HepG2 (cell line): ENCODE results near the gene WEE1. TPM values are rescaled to one million over a fixed set of nuclear protein-coding genes. Genes with fewer than 3 reads are reported as not detected.

Experiments
- DNMT3B ChIP-seq: conservative IDR thresholded peaks from 2 replicates; pipeline ENCODE4 v1.6.1; 2016; ENCODE audit warnings: missing biosample characterization, control low read depth
- ETS1 ChIP-seq: sonication (generic); formaldehyde crosslinking; IDR thresholded peaks from 2 replicates; pipeline ENCODE4 v1.4.0; 2020; ENCODE audit warnings: missing genetic modification reagents
- HDAC6 ChIP-seq: fragments of 200-600 bp; sonication (generic); IDR thresholded peaks from 2 replicates; pipeline ENCODE4 v1.7.0; 2017; ENCODE audit warnings: mild to moderate bottlenecking, antibody characterized with exemption, low read length, low read depth
- HNRNPL ChIP-seq: fragments of 200-400 bp; formaldehyde crosslinking; IDR thresholded peaks from 2 replicates; pipeline ENCODE4 v1.6.1; 2017; ENCODE audit warnings: mild to moderate bottlenecking, low read depth, low read length
- HOXA9 ChIP-seq: sonication (generic); formaldehyde crosslinking; IDR thresholded peaks from 2 replicates; pipeline ENCODE4 v1.8.1; 2022; ENCODE audit warnings: missing genetic modification reagents, mild to moderate bottlenecking, moderate library complexity, borderline replicate concordance
- KDM6A ChIP-seq: IDR thresholded peaks from 2 replicates; pipeline ENCODE4 v1.6.1; 2016; ENCODE audit warnings: low read depth
- KLF12 ChIP-seq: sonication (generic); formaldehyde crosslinking; IDR thresholded peaks from 2 replicates; pipeline ENCODE4 v1.4.0; 2020; ENCODE audit warnings: missing genetic modification reagents, borderline replicate concordance
- MED1 ChIP-seq: sonication (generic); formaldehyde crosslinking; IDR thresholded peaks from 2 replicates; pipeline ENCODE4 v1.4.0; 2020; ENCODE audit warnings: missing genetic modification reagents
- NCOA5 ChIP-seq: sonication (generic); formaldehyde crosslinking; IDR thresholded peaks from 2 replicates; pipeline ENCODE4 v1.4.0; 2020; ENCODE audit warnings: missing genetic modification reagents
- POLR2A ChIP-seq, 2 experiments: IDR thresholded peaks; 2 replicates each; pipeline ENCODE4 v1.6.1; 2011; ENCODE audit warnings: low read depth in 2 of 2, low read length in 2 of 2, mild to moderate bottlenecking in 1 of 2, moderate library complexity in 1 of 2; ENCODE audit not compliant: insufficient read depth in 1 of 2
- RBM39 ChIP-seq: fragments of 200-400 bp; formaldehyde crosslinking; IDR thresholded peaks from one replicate; pipeline ENCODE4 v1.6.1; 2018; ENCODE audit warnings: antibody characterized with exemption, mild to moderate bottlenecking, low read depth, low read length; ENCODE audit not compliant: poor library complexity, severe bottlenecking
- RFX1 ChIP-seq: fragments of 450-650 bp; IDR thresholded peaks from 2 replicates; pipeline ENCODE4 v1.6.1; 2017
- RXRB ChIP-seq: IDR thresholded peaks from 2 replicates; pipeline ENCODE4 v1.6.1; 2016; ENCODE audit warnings: borderline replicate concordance, missing genetic modification reagents, missing compliant biosample characterization
- SOX13 ChIP-seq, 3 experiments: fragments of 450-650 bp in 1 of 3; sonication (generic) in 1 of 3; formaldehyde crosslinking in 1 of 3; IDR thresholded peaks in 2 of 3; conservative IDR thresholded peaks in 1 of 3; 2 replicates each; pipeline versions ENCODE4 v1.5.0 to v1.6.1; 2016 to 2020; ENCODE audit warnings: antibody characterized with exemption in 1 of 3, mild to moderate bottlenecking in 1 of 3, missing compliant biosample characterization in 1 of 3, missing genetic modification reagents in 1 of 3, moderate library complexity in 1 of 3
- STAT5B ChIP-seq: sonication (generic); formaldehyde crosslinking; IDR thresholded peaks from 2 replicates; pipeline ENCODE4 v1.4.0; 2020; ENCODE audit warnings: missing genetic modification reagents
- TEAD3 ChIP-seq: optimal IDR thresholded peaks from 2 replicates; pipeline ENCODE3; 2016; ENCODE audit warnings: borderline replicate concordance
- THAP9 ChIP-seq: sonication (generic); formaldehyde crosslinking; IDR thresholded peaks from 2 replicates; pipeline ENCODE4; 2020; ENCODE audit warnings: missing genetic modification reagents, mild to moderate bottlenecking, borderline replicate concordance
- ZBTB7B ChIP-seq: sonication (generic); formaldehyde crosslinking; IDR thresholded peaks from 2 replicates; pipeline ENCODE4 v1.4.0; 2020; ENCODE audit warnings: missing genetic modification reagents
- ZMAT5 ChIP-seq: sonication (generic); formaldehyde crosslinking; IDR thresholded peaks from 2 replicates; pipeline ENCODE4 v1.5.0; 2020; ENCODE audit warnings: mild to moderate bottlenecking, low read depth, missing genetic modification reagents, borderline replicate concordance
- ZMYM4 ChIP-seq: sonication (generic); formaldehyde crosslinking; IDR thresholded peaks from 2 replicates; pipeline ENCODE4 v1.8.1; 2023; ENCODE audit warnings: mild to moderate bottlenecking, missing genetic modification reagents
- ZNF143 ChIP-seq: sonication (generic); formaldehyde crosslinking; IDR thresholded peaks from 2 replicates; pipeline ENCODE4 v1.4.0; 2020; ENCODE audit warnings: missing genetic modification reagents
- ZNF263 ChIP-seq: sonication (generic); formaldehyde crosslinking; IDR thresholded peaks from 2 replicates; pipeline ENCODE4 v1.4.0; 2020; ENCODE audit warnings: missing genetic modification reagents
- ZNF331 ChIP-seq: sonication (generic); formaldehyde crosslinking; IDR thresholded peaks from 2 replicates; pipeline ENCODE4 v1.4.0; 2020; ENCODE audit warnings: missing genetic modification reagents
- ZNF44 ChIP-seq: sonication (generic); formaldehyde crosslinking; IDR thresholded peaks from 2 replicates; pipeline ENCODE4 v1.5.1; 2020; ENCODE audit warnings: mild to moderate bottlenecking, missing genetic modification reagents
- ZNF547 ChIP-seq: sonication (generic); formaldehyde crosslinking; IDR thresholded peaks from 2 replicates; pipeline ENCODE4 v1.5.1; 2020; ENCODE audit warnings: mild to moderate bottlenecking, missing genetic modification reagents
- ZNF616 ChIP-seq: sonication (generic); formaldehyde crosslinking; IDR thresholded peaks from 2 replicates; pipeline ENCODE4 v1.5.0; 2020; ENCODE audit warnings: low read depth, mild to moderate bottlenecking, missing genetic modification reagents
- ZNF768 ChIP-seq: sonication (generic); formaldehyde crosslinking; IDR thresholded peaks from 2 replicates; pipeline ENCODE4 v1.4.0; 2020; ENCODE audit warnings: missing genetic modification reagents
- ZSCAN9 ChIP-seq: IDR thresholded peaks from 2 replicates; pipeline ENCODE4 v1.6.1; 2016; ENCODE audit warnings: borderline replicate concordance
- polyA plus RNA-seq, 8 experiments: library from polyadenylated mRNA; depleted of rRNA in 3 of 8; stranded (reverse) in 7 of 8; unstranded in 1 of 8; fragments of >200 nt; fragmentation: Illumina TruSeq in 4 of 8; extraction: Trizol in 4 of 8; gene quantifications; 2 replicates each; pipeline versions ENCODE4 v1.2.1 to v1.2.3, GENCODE V29; 2011 to 2016; ENCODE audit warnings: low read depth in 4 of 8, missing spikeins in 1 of 8, mixed read lengths in 1 of 8; ENCODE audit not compliant: insufficient read depth in 1 of 8
- total RNA-seq, 5 experiments: library from RNA; depleted of rRNA; stranded (reverse); fragments of >200 nt; fragmentation: Illumina TruSeq; extraction: Trizol; gene quantifications; 2 replicates each; pipeline ENCODE4 v1.2.3, GENCODE V29; 2016; ENCODE audit warnings: low read depth in 1 of 5

Gene WEE1
- total and polyA plus RNA-seq, 2 of the 13 experiments (the other 11 are each of a cell fraction or from before 2014, with no cell fraction given) = 31.4 to 63.7 TPM

GRCh38 chr11:9613118-9613829, 39.8 kb downstream of the WEE1 start (continued):
- TF ChIP-seq RBM39 (peak; percentile 14), ZNF547 (CRISPR knock-in tag) (0 out of 2 replicates have a peak, but pooled peaks have one; percentile 46), MED1 (CRISPR knock-in tag) (peak; percentile 88), ZNF263 (peak; percentile 68; the same call in 1 of the 2 replicates), DNMT3B (no peak), RXRB (peak; percentile 66; the same call in 1 of the 2 replicates), KLF12 (0 out of 2 replicates have a peak, but pooled peaks have one; percentile 43), ZNF44 (CRISPR knock-in tag) (no peak), THAP9 (peak; percentile 73; the same call in 1 of the 2 replicates), ZNF143 (CRISPR knock-in tag) (no peak), STAT5B (CRISPR knock-in tag) (no peak), ZBTB7B (CRISPR knock-in tag) (0 out of 2 replicates have a peak, but pooled peaks have one; percentile 34), SOX13 (IDR thresholded peaks at IDR 0.05) (no peak), SOX13 (CRISPR knock-in tag; conservative IDR thresholded peaks at IDR 0.05 in 1 of 2, IDR thresholded peaks at IDR 0.05 in 1 of 2) (peak in 1 of 2 experiments; percentile 65; a peak in 1 of 4 replicates), ZNF768 (0 out of 2 replicates have a peak, but pooled peaks have one; percentile 43), ZMYM4 (peak; percentile 78), HNRNPL (no peak), NCOA5 (CRISPR knock-in tag) (no peak), ZSCAN9 (peak; percentile 67; the same call in 1 of the 2 replicates), HDAC6 (no peak), ETS1 (CRISPR knock-in tag) (no peak), ZMAT5 (CRISPR knock-in tag) (no peak), ZNF616 (CRISPR knock-in tag) (no peak), RFX1 (no peak), HOXA9 (CRISPR knock-in tag) (no peak), POLR2A (IDR thresholded peaks at IDR 0.05; ENCODE audit: insufficient read depth in 1 of 2, low read depth in 2 of 2, low read length in 2 of 2) (peak; percentile 57 to 74), KDM6A (CRISPR knock-in tag) (no peak), TEAD3 (CRISPR knock-in tag) (peak; percentile 98), ZNF331 (CRISPR knock-in tag) (peak; percentile 63)
